HPDE6-E6E7 (cell line): ENCODE data around the gene ANGPT4.
A peak's percentile ranks its signal among the peaks of the same experiment; 100 is the strongest.
"Not testable (repeated sequence)": the region's sequence is repeated elsewhere in the genome, so short reads cannot be mapped to it uniquely, and the experiment has no call there.

ENCODE experiments used
- DNase-seq: peaks from one replicate; pipeline ENCODE4 v3.0.0; 2011; ENCODE audit warnings: missing footprints; ENCODE audit errors: extremely low spot score

Gene ANGPT4

GRCh38 chr20:873875-874607 lies 42.1 kb downstream of the ANGPT4 start:
- DNase-seq = no peak

- DNase-seq = no peak
Measured at GRCh38 chr20:872855-873520, 43.1 kb downstream of the ANGPT4 start.

GRCh38 chr20:871948-872347 lies 44.2 kb downstream of the ANGPT4 start:
- DNase-seq = no peak

GRCh38 chr20:871436-871835 lies 44.7 kb downstream of the ANGPT4 start:
- DNase-seq = no peak

DNA sequence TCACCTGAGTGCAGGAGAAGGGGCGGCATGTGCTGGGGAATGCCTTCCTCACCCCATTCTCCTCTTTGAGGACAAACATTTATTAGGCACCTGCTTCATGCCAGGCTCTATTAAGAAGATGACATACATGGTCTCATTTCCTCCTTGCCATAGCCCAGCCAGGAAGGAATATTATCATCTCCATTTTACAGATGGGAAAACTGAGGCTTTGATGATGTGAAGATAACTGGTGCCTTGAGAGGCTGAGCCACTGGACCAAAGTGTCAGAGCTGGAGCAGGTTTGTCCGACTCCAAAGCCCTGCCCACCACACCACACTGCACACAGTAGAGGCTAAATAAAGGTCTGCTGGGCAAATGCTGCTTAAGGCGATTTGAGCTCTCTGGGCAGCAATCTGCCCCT lies 45.4 kb downstream of the ANGPT4 start:
- DNase-seq = no peak

GRCh38 chr20:869606-870005 lies 46.5 kb downstream of the ANGPT4 start:
- no peak for DNase-seq

DNA sequence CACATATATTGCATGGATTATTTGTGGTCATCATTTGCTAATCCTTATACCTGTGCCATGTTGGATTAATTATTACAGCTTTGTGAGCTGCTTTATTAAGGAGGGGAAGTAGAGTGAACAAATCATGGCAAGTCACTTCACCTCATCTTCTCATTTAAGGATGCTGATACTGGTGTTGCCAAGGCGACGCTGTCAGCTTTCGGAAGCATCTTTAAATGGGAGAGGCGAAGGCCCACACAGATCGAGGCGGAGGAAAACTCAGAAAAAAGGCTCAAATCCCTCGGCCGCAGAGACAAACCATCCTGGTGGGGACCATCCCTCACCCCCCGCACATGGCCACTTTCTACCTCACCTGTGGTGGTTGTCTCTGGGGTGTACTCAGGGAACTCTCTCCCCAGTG lies 47.9 kb downstream of the ANGPT4 start:
- DNase-seq = no peak

- no peak for DNase-seq
Measured at GRCh38 chr20:865440-865839, 50.7 kb downstream of the ANGPT4 start.

- DNase-seq = no peak
Measured at GRCh38 chr20:860891-861290, 55.2 kb downstream of the ANGPT4 start.

- no peak for DNase-seq
Measured at GRCh38 chr20:859751-860231, 56.3 kb downstream of the ANGPT4 start.

DNA sequence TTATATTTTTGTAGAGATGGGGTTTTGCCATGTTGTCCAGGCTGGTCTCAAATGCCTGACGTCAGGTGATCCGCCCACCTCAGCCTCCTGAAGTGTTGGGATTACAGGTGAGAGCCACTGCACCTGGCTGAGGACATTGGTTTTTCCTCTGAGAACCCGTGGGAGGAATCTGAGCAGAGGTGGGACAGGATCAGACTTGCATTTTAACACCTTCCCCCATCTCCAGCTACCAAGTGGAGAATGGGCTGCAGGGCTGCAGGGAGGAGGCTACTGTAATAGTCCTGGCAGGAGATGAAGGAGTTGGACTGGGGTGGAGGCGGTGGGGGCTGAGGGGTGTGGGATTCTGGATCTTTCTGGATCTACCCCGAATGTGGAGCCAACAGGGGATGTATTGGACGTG lies 58.1 kb downstream of the ANGPT4 start:
- DNase-seq = peak; percentile 91

DNA sequence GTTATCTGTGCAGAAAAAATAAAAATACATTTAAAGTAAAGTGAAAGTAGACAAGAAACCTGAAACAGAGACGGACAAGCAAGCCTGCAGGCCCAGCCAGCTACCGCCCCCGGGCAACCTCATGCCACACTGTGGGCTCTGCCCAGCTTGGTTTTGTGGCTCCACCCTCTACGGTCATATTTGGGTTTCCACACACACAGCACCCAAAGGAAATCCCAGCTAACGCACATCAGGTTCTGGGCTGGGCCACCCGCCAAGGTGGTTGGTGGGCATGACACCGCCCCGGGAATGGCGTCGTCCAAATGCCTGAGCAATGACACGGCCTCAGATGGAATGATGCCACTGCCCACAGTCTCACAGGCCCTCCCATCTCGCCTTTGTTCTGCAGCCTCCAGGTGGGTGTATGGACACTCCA lies 59.8 kb downstream of the ANGPT4 start:
- DNase-seq = peak; percentile 93

GRCh38 chr20:855466-856360 lies 60.4 kb downstream of the ANGPT4 start:
- DNase-seq = no peak

- no peak for DNase-seq
Measured at GRCh38 chr20:854601-855000, 61.5 kb downstream of the ANGPT4 start.

- DNase-seq = no peak
Measured at GRCh38 chr20:853406-853996, 62.6 kb downstream of the ANGPT4 start.

DNA sequence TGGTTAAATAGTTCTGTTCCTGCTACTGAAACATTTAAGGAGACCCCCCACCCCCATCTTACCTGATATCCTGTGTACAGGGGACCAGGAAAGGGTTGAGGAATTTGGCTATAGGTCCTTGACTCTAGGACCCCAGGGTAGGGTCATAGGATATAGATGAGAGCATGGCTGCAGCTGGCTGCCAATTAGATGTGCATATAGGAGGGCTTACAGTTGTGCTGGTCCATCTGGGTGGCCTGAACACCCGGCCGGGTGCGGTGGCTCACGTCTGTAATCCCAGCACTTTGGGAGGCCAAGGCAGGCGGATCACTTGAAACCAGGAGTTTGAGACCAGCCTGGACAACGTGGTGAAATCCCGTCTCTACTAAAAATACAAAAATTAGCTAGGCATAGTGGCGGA lies 67.4 kb downstream of the ANGPT4 start:
- DNase-seq = not testable (repeated sequence)

DNA sequence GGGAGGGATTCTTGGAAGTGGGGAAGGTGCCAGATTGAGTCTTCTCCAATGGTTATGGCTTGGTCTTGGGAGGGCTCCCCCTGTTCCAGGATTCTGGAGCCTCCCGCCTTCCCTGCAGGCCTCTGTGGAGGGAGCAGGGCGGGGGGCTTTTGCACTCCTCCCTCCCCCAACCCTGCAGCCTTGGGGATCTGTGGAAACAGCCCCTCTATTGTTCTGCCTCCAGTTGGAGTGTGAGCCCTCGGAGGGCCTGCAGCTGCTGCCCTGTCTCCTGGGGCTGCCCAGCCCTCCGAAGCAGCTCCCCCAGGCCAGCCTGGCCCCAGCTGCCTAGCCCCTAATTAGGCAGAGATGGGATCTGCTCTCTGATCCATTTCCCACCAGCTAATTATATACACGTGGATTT lies 67.9 kb downstream of the ANGPT4 start:
- no peak for DNase-seq

- no peak for DNase-seq
Measured at GRCh38 chr20:846894-847278, 69.2 kb downstream of the ANGPT4 start.

DNA sequence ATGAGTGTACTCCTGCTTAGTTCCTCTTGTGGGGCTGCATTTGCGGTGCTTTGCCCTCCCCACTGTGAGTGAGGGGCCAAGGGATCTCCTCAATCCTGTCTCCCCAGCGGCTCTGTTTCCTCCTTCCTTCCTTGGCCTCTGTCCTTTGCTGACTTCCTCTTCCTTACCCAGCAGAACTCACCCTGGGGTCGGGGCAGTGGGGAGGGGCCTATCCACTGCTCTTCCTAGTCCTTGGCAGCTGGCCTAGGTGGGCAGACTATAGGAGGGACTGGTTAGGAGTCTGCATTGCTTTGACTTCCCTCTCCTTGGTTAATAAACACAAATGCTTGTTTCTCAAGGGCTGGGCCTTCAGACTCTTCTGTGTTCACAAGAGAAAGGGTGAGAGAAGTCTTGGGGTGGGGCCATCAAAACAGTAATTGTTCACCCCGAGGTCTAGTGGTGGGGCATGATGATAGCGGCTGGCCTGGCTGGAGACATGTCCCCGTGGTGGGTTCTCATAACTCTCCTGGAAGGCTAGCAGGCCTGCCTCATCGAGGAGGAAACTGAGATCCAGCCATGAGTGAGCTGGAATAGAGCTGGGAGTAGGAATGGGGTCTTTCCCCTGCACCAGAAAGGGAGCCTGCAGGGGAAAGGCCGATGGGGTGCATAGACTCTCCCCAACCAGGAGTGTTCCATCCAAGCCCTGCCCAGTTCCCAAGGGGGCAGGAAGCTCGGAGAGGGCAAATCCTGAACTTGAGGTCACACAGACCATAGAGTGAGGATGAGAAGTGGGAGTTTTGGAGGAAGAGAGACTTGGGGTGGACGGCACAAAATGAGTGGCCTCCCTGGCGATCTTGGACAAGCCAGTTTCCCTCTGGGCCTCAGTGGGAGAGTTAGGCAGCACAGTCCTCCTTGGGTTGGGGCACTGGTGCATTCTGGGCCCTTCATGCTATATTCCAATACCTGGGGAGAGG lies 69.9 kb downstream of the ANGPT4 start:
- no peak for DNase-seq

GRCh38 chr20:845226-845868 lies 70.8 kb downstream of the ANGPT4 start:
- DNase-seq = no peak
